Mammary epithelial cell (primary cell): Measurements from ENCODE around the gene EI24.

Experiments used
- CTCF ChIP-seq, 2 donors: IDR thresholded peaks in 1 of 2; conservative IDR thresholded peaks in 1 of 2; 2 replicates each; pipeline ENCODE4 v1.5.1; 2011 to 2012; ENCODE audit warnings: inconsistent platforms in 2 of 2, low read length in 2 of 2, mild to moderate bottlenecking in 2 of 2, control low read depth in 1 of 2, low read depth in 1 of 2; ENCODE audit not compliant: insufficient read depth in 1 of 2; ENCODE audit errors: extremely low read depth in 1 of 2
- EZH2 ChIP-seq: IDR thresholded peaks from 2 replicates; pipeline ENCODE4 v1.6.1; 2012; ENCODE audit warnings: low read length, inconsistent platforms, borderline replicate concordance

GRCh38 chr11:125623064-125623463 is 53.8 kb downstream of the EI24 start:
- TF ChIP-seq CTCF (conservative IDR thresholded peaks at IDR 0.05 in 1 of 2, IDR thresholded peaks at IDR 0.05 in 1 of 2; ENCODE audit: extremely low read depth in 1 of 2, insufficient read depth in 1 of 2, low read depth in 1 of 2, low read length in 2 of 2), result no peak
- no peak for TF ChIP-seq EZH2
